Measurements from ENCODE around the gene ZDHHC24. TPM values are rescaled to one million over a fixed set of nuclear protein-coding genes. Genes with fewer than 3 reads are reported as not detected.
A peak's percentile ranks its signal among the peaks of the same experiment; 100 is the strongest.

ZDHHC24 gene
- total and polyA plus RNA-seq, 10 of the 15 experiments (the other 5 are each of a cell fraction or from before 2014, with no cell fraction given) = 0.86 to 17.5 (median 6.8) TPM

DNA sequence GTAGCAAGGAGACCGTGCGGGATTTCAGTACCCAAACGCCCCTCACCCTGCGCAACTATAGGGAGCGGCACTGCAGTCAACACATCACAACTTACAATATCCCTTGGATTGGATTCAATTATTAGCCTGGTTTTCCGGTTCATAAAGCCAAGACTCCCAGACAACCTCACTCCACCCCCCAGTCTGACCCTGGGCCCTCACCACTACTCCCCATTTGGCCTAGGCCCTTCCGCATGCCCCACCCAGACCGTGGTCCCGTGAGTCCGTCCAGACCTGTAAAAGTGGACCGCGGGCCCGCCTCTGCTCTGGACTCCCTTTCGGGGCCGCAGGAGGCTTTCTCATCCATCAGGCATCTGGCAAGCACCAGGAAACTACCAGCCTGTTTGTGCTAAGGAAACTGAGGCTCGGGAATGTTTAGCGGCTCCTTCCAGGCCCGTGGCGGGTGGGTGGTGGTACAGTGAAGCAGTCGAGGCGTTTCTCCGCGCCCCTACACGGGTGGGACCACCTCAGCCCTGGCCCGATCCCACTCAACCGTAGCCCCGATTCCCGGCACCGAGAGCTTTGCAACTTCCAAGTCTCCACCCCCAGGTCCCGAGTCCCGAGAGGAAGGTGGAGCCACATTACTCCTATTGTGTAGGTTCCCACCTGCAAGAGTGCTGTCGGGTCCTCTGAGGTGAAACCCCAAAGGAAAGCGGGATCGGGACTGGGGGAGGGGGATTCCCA, 66.3 kb downstream of the ZDHHC24 start (continued):
- TF ChIP-seq, protein P1, sequence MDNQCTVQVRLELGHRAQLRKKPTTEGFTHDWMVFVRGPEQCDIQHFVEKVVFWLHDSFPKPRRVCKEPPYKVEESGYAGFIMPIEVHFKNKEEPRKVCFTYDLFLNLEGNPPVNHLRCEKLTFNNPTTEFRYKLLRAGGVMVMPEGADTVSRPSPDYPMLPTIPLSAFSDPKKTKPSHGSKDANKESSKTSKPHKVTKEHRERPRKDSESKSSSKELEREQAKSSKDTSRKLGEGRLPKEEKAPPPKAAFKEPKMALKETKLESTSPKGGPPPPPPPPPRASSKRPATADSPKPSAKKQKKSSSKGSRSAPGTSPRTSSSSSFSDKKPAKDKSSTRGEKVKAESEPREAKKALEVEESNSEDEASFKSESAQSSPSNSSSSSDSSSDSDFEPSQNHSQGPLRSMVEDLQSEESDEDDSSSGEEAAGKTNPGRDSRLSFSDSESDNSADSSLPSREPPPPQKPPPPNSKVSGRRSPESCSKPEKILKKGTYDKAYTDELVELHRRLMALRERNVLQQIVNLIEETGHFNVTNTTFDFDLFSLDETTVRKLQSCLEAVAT (IDR thresholded peaks at IDR 0.05) = 0 out of 2 replicates have a peak, but pooled peaks have one; percentile 8
- TF ChIP-seq NFXL1 (IDR thresholded peaks at IDR 0.05; ENCODE audit: borderline replicate concordance) (no peak), TCF12 (IDR thresholded peaks at IDR 0.05; ENCODE audit: low read depth, low read length) (no peak), TBL1XR1 (IDR thresholded peaks at IDR 0.05; ENCODE audit: low read depth, low read length) (no peak), ZNF274 (IDR thresholded peaks at IDR 0.05; ENCODE audit: insufficient read depth, insufficient read length) (no peak), IKZF2 (IDR thresholded peaks at IDR 0.05) (peak in 1 of 2 experiments; percentile 37; a peak in 1 of 4 replicates), STAT3 (IDR thresholded peaks at IDR 0.05; ENCODE audit: low read depth, low read length) (no peak)

DNA sequence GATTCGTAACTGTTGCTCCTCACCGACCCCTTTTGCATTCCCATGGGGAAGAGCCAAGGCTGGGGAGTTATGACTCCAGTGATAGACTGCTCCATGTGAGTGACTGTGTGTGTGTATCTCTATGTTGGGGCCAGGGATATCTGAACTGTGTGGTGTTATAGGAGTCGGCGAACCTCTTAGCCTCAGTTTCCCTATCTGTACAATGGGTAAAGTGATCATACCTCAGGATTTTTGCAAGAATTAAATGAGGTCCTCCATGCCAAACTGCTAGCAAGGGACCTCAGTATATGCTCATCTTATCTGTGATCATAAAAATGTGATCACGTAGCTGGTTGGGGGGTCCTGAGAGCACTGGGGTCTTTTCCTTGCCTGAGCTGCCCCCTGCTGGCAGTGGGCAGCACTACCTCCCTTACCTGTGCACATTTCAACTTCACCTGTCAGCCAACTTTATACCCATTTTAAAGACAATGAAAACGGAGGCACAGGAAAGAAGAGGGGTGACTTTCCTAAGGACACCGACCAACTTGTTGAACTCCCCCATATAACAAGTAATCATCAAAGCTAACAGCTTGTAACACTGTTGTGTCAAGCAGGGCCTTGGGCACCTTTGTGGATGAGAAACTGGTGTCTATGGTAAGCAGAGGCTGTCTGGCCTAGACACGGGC, 67.0 kb downstream of the ZDHHC24 start:
- Histone ChIP-seq H3K9ac (ENCODE audit: control insufficient read depth, insufficient read depth, low read length) (peak overlapping the region; percentile 95), H3K79me2 (ENCODE audit: control insufficient read depth, insufficient read depth, low read length) (peaks cover 23% of the 10 kb centered on the region), H3K4me2 (ENCODE audit: control insufficient read depth, insufficient read depth) (peak overlapping the region; percentile 87), H3K27ac (ENCODE audit: control insufficient read depth, insufficient read depth) (no peak overlapping the region; the same call in 1 of the 2 replicates), H3K4me1 (ENCODE audit: control insufficient read depth, insufficient read depth, low read length) (peaks cover 6% of the 10 kb centered on the region), H3K4me3 (peak overlapping the region; percentile 95), H3K27me3 (replicated peaks in 1 of 2; ENCODE audit: control insufficient read depth in 2 of 2, insufficient read depth in 2 of 2, low read length in 1 of 2) (no peaks in the 10 kb centered on the region), H2AFZ (ENCODE audit: control insufficient read depth, low read depth, low read length) (no peak overlapping the region), H3K36me3 (ENCODE audit: control insufficient read depth in 2 of 2, insufficient read depth in 2 of 2, low read length in 1 of 2) (peaks cover 0 to 2% of the 10 kb centered on the region in 2 experiments; a peak in 1 of 4 replicates), H4K20me1 (ENCODE audit: control insufficient read depth, insufficient read depth) (no peaks in the 10 kb centered on the region), H3K9me3 (replicated peaks; ENCODE audit: control insufficient read depth, insufficient read depth, low read length) (no peaks in the 10 kb centered on the region)
- BruUV-seq (replicated peaks) = no TSS peak
- peak; percentile 23 for FAIRE-seq
- ChIA-PET POLR2A (interaction anchor here (1.6 kb wide), 1 partner anchor 199 kb away, joined by 7 read pairs; the partner anchor contains the start of gene RBM4B), SMC1A (ENCODE audit: uncharacterized antibody, unreplicated experiment) (interaction anchor here (0.7 to 2.7 kb wide), 10 partner anchors 20 to 200 kb away, joined by 3 to 10 read pairs (median 4); partner anchors contain the start of genes MRPL11 and NPAS4), CTCF (interaction anchor here (0.6 to 3.6 kb wide), 23 partner anchors 8 to 199 kb away, joined by 3 to 41 read pairs (median 5); partner anchors contain the start of genes MRPL11, PELI3, RBM4B and ZDHHC24), RAD21 (ENCODE audit: unreplicated experiment) (interaction anchor here (0.6 to 3.7 kb wide), 6 partner anchors 12 to 199 kb away, joined by 3 to 23 read pairs (median 6); partner anchors contain the start of genes MRPL11, NPAS4, PELI3 and RBM4B)
- intact Hi-C loops (cut with micrococcal nuclease; ENCODE audit: unreplicated experiment) = loop anchor here (1.0 kb wide), 1 partner anchor 71 kb away; no protein-coding TSS in a partner anchor
- in situ Hi-C loops (cut with MboI) = no loop called here
- no peak for DNase-seq (ENCODE audit: low read depth, low spot score)
- WGBS (ENCODE audit: insufficient coverage, insufficient replicate concordance, low lambda C conversion rate, missing lambda C conversion rate) = 43% methylated on average over 8 of the region's 8 CpGs
- ATAC-seq = peak; percentile 6; the same call in 1 of the 3 replicates
- peak; percentile 5; the same call in 1 of the 2 replicates for TF ChIP-seq IRF4 (IDR thresholded peaks at IDR 0.05; ENCODE audit: low read depth, low read length)
- no peak for TF ChIP-seq EP300 (IDR thresholded peaks at IDR 0.05; ENCODE audit: borderline replicate concordance in 1 of 2, control insufficient read depth in 1 of 2, low read depth in 2 of 2, low read length in 2 of 2)
- TF ChIP-seq, protein P2, sequence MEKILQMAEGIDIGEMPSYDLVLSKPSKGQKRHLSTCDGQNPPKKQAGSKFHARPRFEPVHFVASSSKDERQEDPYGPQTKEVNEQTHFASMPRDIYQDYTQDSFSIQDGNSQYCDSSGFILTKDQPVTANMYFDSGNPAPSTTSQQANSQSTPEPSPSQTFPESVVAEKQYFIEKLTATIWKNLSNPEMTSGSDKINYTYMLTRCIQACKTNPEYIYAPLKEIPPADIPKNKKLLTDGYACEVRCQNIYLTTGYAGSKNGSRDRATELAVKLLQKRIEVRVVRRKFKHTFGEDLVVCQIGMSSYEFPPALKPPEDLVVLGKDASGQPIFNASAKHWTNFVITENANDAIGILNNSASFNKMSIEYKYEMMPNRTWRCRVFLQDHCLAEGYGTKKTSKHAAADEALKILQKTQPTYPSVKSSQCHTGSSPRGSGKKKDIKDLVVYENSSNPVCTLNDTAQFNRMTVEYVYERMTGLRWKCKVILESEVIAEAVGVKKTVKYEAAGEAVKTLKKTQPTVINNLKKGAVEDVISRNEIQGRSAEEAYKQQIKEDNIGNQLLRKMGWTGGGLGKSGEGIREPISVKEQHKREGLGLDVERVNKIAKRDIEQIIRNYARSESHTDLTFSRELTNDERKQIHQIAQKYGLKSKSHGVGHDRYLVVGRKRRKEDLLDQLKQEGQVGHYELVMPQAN (conservative IDR thresholded peaks at IDR 0.05) = 0 out of 2 replicates have a peak, but pooled peaks have one; percentile 44
- peak; percentile 86 for TF ChIP-seq SMARCA5 (IDR thresholded peaks at IDR 0.05)
- no peak for TF ChIP-seq RCOR1 (conservative IDR thresholded peaks at IDR 0.05; ENCODE audit: low read depth, low read length)
- TF ChIP-seq, protein P3, sequence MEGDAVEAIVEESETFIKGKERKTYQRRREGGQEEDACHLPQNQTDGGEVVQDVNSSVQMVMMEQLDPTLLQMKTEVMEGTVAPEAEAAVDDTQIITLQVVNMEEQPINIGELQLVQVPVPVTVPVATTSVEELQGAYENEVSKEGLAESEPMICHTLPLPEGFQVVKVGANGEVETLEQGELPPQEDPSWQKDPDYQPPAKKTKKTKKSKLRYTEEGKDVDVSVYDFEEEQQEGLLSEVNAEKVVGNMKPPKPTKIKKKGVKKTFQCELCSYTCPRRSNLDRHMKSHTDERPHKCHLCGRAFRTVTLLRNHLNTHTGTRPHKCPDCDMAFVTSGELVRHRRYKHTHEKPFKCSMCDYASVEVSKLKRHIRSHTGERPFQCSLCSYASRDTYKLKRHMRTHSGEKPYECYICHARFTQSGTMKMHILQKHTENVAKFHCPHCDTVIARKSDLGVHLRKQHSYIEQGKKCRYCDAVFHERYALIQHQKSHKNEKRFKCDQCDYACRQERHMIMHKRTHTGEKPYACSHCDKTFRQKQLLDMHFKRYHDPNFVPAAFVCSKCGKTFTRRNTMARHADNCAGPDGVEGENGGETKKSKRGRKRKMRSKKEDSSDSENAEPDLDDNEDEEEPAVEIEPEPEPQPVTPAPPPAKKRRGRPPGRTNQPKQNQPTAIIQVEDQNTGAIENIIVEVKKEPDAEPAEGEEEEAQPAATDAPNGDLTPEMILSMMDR (IDR thresholded peaks at IDR 0.05 in 2 of 3, conservative IDR thresholded peaks at IDR 0.05 in 1 of 3; ENCODE audit: control insufficient read depth in 2 of 3, extremely low read depth in 1 of 3, insufficient read depth in 1 of 3, low read depth in 3 of 3, low read length in 3 of 3) = peak; percentile 82 to 87 (median 87)
- TF ChIP-seq CHD4 (IDR thresholded peaks at IDR 0.05) = no peak
- TF ChIP-seq YY1 (IDR thresholded peaks at IDR 0.05; ENCODE audit: low read depth, low read length) = 0 out of 2 replicates have a peak, but pooled peaks have one; percentile 17

Data from GM12878 (cell line).